Uterus (tissue), 4 donors: ENCODE measurements around the gene MTHFSD. TPM values are rescaled to one million over a fixed set of nuclear protein-coding genes. Genes with fewer than 3 reads are reported as not detected.

Experiments used
- DNase-seq, 2 donors: peaks; one replicate each; pipeline ENCODE4 v3.0.0-alpha.2; 2019 to 2020
- H3K27ac ChIP-seq, 2 donors: fragments of 200-600 bp; sonication (generic); 1 replicate in 1 of 2; 2 replicates in 1 of 2; pipeline ENCODE4 v1.5.1; 2016 to 2018
- H3K27me3 ChIP-seq, 2 donors: fragments of 200-600 bp; sonication (generic); one replicate each; pipeline ENCODE4 v1.5.1; 2018 to 2019; ENCODE audit warnings: control low read depth in 1 of 2
- H3K36me3 ChIP-seq, 2 donors: fragments of 200-600 bp; sonication (generic); one replicate each; pipeline ENCODE4 v1.5.1; 2019; ENCODE audit warnings: control low read depth in 1 of 2
- H3K4me1 ChIP-seq, 2 donors: fragments of 200-600 bp; sonication (generic); one replicate each; pipeline ENCODE4 v1.5.1; 2018 to 2019; ENCODE audit warnings: control low read depth in 1 of 2
- H3K4me3 ChIP-seq, 2 donors: fragments of 200-600 bp; sonication (generic); 1 replicate in 1 of 2; 2 replicates in 1 of 2; pipeline ENCODE4 v1.5.1; 2018 to 2019; ENCODE audit warnings: mild to moderate bottlenecking in 1 of 2
- H3K9me3 ChIP-seq, 2 donors: fragments of 200-600 bp; sonication (generic); one replicate each; pipeline ENCODE4 v1.5.1; 2019; ENCODE audit warnings: control low read depth in 1 of 2
- CTCF ChIP-seq, 4 experiments: fragments of 200-600 bp in 2 of 4; fragments of 450-650 bp in 2 of 4; sonication (generic) in 2 of 4; IDR thresholded peaks; one replicate each; pipeline ENCODE4 v1.5.1; 2016 to 2019; ENCODE audit warnings: antibody characterized with exemption in 4 of 4, mild to moderate bottlenecking in 2 of 4, moderate library complexity in 1 of 4
- POLR2A ChIP-seq, 2 donors: fragments of 450-650 bp; IDR thresholded peaks; one replicate each; pipeline ENCODE4 v1.6.1; 2016; ENCODE audit warnings: antibody characterized with exemption in 2 of 2, mild to moderate bottlenecking in 1 of 2, moderate library complexity in 1 of 2
- intact Hi-C: fragments of 100-400 bp; cut with DNase I; formaldehyde crosslinking; loops from one replicate; pipeline ENCODE4 v1.15.1; 2023; ENCODE audit warnings: low total_unique reads
- total RNA-seq, 4 donors: library from RNA; depleted of rRNA in 3 of 4; stranded (reverse); fragments of >200 nt in 3 of 4; gene quantifications; one replicate each; pipeline versions ENCODE4 v1.1.0 to v1.2.4, GENCODE V29; 2014 to 2023
- donor health status: DM: yes; HTN: yes; CAD: no.

Gene MTHFSD
- total RNA-seq, 4 donors from 2014 or later, result 2.9 to 26.0 (median 13.1) TPM

GRCh38 chr16:86542756-86543750, 12.0 kb downstream of the MTHFSD start:
- no peaks in the 10 kb centered on the region for H3K4me1 ChIP-seq
- no peak overlapping the region for H3K27ac ChIP-seq
- H3K4me3 ChIP-seq, result no peak overlapping the region
- no peaks in the 10 kb centered on the region for H3K27me3 ChIP-seq
- TF ChIP-seq POLR2A (IDR thresholded peaks at IDR 0.05), result no peak
- no peaks in the 10 kb centered on the region for H3K9me3 ChIP-seq
- intact Hi-C loops, result no loop called here
- no peaks in the 10 kb centered on the region for H3K36me3 ChIP-seq
- DNase-seq, result no peak

GRCh38 chr16:86541560-86541959, 13.5 kb downstream of the MTHFSD start:
- no peak overlapping the region for H3K27ac ChIP-seq
- no peak for DNase-seq
- no peaks in the 10 kb centered on the region for H3K9me3 ChIP-seq
- no peak overlapping the region for H3K4me3 ChIP-seq
- H3K4me1 ChIP-seq, result no peaks in the 10 kb centered on the region
- no peaks in the 10 kb centered on the region for H3K36me3 ChIP-seq
- TF ChIP-seq POLR2A (IDR thresholded peaks at IDR 0.05), result no peak
- no peak for TF ChIP-seq CTCF (IDR thresholded peaks at IDR 0.05)
- H3K27me3 ChIP-seq, result no peaks in the 10 kb centered on the region
- intact Hi-C loops, result no loop called here

DNA sequence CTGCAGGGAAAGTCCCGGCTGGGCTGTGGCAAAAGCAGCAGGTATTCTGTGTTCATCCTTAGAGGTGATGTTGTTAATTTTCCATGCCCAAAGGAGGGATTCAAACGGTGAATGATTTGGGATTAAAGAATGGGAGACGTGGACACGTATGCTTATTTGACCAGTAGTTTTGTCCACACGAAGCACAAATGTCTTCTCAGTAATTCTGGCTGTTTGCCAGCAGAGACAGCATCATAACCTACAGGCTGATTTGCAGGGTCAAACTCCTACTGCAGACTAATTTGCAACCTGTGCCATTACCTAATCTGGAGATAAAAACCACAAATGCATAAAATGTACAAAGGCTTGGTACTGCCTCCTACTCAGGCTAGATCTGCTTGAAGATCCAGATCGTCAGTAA, 14.1 kb downstream of the MTHFSD start:
- Histone ChIP-seq H3K4me1 (no peaks in the 10 kb centered on the region), H3K36me3 (no peaks in the 10 kb centered on the region), H3K27ac (no peak overlapping the region), H3K4me3 (no peak overlapping the region), H3K9me3 (no peaks in the 10 kb centered on the region), H3K27me3 (no peaks in the 10 kb centered on the region)
- intact Hi-C loops, result no loop called here
- no peak for TF ChIP-seq CTCF (IDR thresholded peaks at IDR 0.05)
- TF ChIP-seq POLR2A (IDR thresholded peaks at IDR 0.05), result no peak
- DNase-seq, result no peak

DNA sequence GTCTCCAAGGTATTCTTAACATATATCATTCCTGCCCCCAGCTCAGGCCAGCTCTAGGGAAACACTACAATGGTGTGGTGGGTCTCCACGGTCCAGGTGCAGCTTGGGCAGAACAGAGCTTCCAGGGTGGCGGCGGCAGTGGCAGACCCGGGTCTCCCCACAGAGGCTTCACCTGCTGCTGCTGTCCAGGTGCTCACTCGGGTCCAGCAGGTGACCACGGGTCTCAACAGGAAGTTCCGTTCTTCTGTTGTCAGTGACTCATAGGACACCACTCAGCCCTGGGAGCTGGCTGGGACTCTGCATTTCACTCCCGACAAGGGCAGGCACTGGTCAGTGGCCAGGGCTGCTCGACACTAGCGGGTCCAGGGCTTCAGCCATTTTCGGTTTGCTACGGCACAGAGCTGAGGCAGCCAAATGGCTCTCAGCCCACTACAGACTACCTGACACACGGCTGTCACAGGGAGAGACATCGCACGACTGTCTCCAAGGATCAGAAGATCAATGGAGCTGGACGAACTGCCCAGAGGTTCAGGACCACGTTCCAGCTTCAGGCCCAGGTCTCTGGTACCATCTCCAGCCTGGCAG, 16.7 kb downstream of the MTHFSD start:
- intact Hi-C loops, result no loop called here
- DNase-seq, result no peak
- Histone ChIP-seq H3K4me3 (no peak overlapping the region), H3K27me3 (no peaks in the 10 kb centered on the region), H3K4me1 (no peaks in the 10 kb centered on the region), H3K36me3 (no peaks in the 10 kb centered on the region), H3K27ac (no peak overlapping the region), H3K9me3 (no peaks in the 10 kb centered on the region)
- TF ChIP-seq POLR2A (IDR thresholded peaks at IDR 0.05) (no peak), CTCF (IDR thresholded peaks at IDR 0.05) (no peak)

GRCh38 chr16:86537486-86537885, 17.5 kb downstream of the MTHFSD start:
- no peak for DNase-seq
- TF ChIP-seq CTCF (IDR thresholded peaks at IDR 0.05), result no peak
- TF ChIP-seq POLR2A (IDR thresholded peaks at IDR 0.05), result no peak
- H3K9me3 ChIP-seq, result no peaks in the 10 kb centered on the region
- H3K36me3 ChIP-seq, result no peaks in the 10 kb centered on the region
- no peaks in the 10 kb centered on the region for H3K27me3 ChIP-seq
- H3K4me1 ChIP-seq, result no peaks in the 10 kb centered on the region
- H3K4me3 ChIP-seq, result no peak overlapping the region
- no peak overlapping the region for H3K27ac ChIP-seq
- intact Hi-C loops, result no loop called here
